Measurements from ENCODE around the gene THSD7B.

GRCh38 chr2:137590102-137590501, 824.8 kb downstream of the THSD7B start:
- TF ChIP-seq EP300 (IDR thresholded peaks at IDR 0.05) (no peak), POLR2A (IDR thresholded peaks at IDR 0.05) (no peak)
- TF ChIP-seq, protein P1, sequence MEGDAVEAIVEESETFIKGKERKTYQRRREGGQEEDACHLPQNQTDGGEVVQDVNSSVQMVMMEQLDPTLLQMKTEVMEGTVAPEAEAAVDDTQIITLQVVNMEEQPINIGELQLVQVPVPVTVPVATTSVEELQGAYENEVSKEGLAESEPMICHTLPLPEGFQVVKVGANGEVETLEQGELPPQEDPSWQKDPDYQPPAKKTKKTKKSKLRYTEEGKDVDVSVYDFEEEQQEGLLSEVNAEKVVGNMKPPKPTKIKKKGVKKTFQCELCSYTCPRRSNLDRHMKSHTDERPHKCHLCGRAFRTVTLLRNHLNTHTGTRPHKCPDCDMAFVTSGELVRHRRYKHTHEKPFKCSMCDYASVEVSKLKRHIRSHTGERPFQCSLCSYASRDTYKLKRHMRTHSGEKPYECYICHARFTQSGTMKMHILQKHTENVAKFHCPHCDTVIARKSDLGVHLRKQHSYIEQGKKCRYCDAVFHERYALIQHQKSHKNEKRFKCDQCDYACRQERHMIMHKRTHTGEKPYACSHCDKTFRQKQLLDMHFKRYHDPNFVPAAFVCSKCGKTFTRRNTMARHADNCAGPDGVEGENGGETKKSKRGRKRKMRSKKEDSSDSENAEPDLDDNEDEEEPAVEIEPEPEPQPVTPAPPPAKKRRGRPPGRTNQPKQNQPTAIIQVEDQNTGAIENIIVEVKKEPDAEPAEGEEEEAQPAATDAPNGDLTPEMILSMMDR (IDR thresholded peaks at IDR 0.05) = no peak
